Parathyroid adenoma (tissue), 2 donors: ENCODE measurements around the gene RFESD.

Experiments
- H2AFZ ChIP-seq: fragments of 300-600 bp; sonication (generic); one replicate; pipeline ENCODE4 v1.7.0; 2017; ENCODE audit warnings: antibody characterized with exemption, mild to moderate bottlenecking
- H3K27ac ChIP-seq: fragments of 300-600 bp; sonication (generic); one replicate; pipeline ENCODE4 v1.7.0; 2017
- H3K27me3 ChIP-seq: fragments of 300-600 bp; sonication (generic); one replicate; pipeline ENCODE4 v1.7.0; 2017; ENCODE audit warnings: low read length; ENCODE audit not compliant: control insufficient read depth, insufficient read depth
- H3K36me3 ChIP-seq: fragments of 300-600 bp; sonication (generic); one replicate; pipeline ENCODE4 v1.7.0; 2017; ENCODE audit warnings: low read length; ENCODE audit not compliant: control insufficient read depth, insufficient read depth
- H3K4me1 ChIP-seq: fragments of 300-600 bp; sonication (generic); one replicate; pipeline ENCODE4 v1.7.0; 2017; ENCODE audit warnings: control low read depth
- H3K4me2 ChIP-seq: fragments of 300-600 bp; sonication (generic); one replicate; pipeline ENCODE4 v1.7.0; 2017; ENCODE audit warnings: low read length
- H3K4me3 ChIP-seq: fragments of 300-600 bp; sonication (generic); one replicate; pipeline ENCODE4 v1.7.0; 2017; ENCODE audit warnings: low read depth, low read length
- H3K79me2 ChIP-seq: fragments of 300-600 bp; sonication (generic); one replicate; pipeline ENCODE4 v1.7.0; 2017; ENCODE audit warnings: control low read depth
- H3K9ac ChIP-seq: fragments of 300-600 bp; sonication (generic); one replicate; pipeline ENCODE4 v1.7.0; 2017; ENCODE audit warnings: mild to moderate bottlenecking
- H3K9me3 ChIP-seq: fragments of 300-600 bp; sonication (generic); one replicate; pipeline ENCODE4 v1.7.0; 2017; ENCODE audit warnings: low read length; ENCODE audit not compliant: control insufficient read depth
- CTCF ChIP-seq: fragments of 300-600 bp; sonication (generic); IDR thresholded peaks from one replicate; pipeline ENCODE4 v1.7.0; 2017; ENCODE audit warnings: antibody characterized with exemption, mild to moderate bottlenecking
- donor health status: primary hyperparathyroidism.

Gene RFESD

GRCh38 chr5:95682891-95683290, 36.3 kb downstream of the RFESD start, which contains the start of gene SPATA9:
Gene SPATA9, minus strand, starts transcription at chr5:95682991. Its CDS starts 137 bp downstream, at chr5:95682854.
- no peak within 1 kb of the TSS for H3K9ac ChIP-seq
- no peaks in the 10 kb centered on the region for H3K79me2 ChIP-seq
- H3K4me3 ChIP-seq: no peak within 1 kb of the TSS
- H3K9me3 ChIP-seq: peaks cover 3% of the 10 kb centered on the region
- no peaks in the 10 kb centered on the region for H3K27me3 ChIP-seq
- no peak for TF ChIP-seq CTCF
- no peak within 1 kb of the TSS for H2AFZ ChIP-seq
- no peaks in the 10 kb centered on the region for H3K36me3 ChIP-seq
- H3K4me1 ChIP-seq: no peaks in the 10 kb centered on the region
- no peak within 1 kb of the TSS for H3K4me2 ChIP-seq
- no peak within 1 kb of the TSS for H3K27ac ChIP-seq

GRCh38 chr5:95684361-95684760, 37.8 kb downstream of the RFESD start:
- no peaks in the 10 kb centered on the region for H3K27me3 ChIP-seq
- no peaks in the 10 kb centered on the region for H3K79me2 ChIP-seq
- no peak overlapping the region for H3K27ac ChIP-seq
- H3K36me3 ChIP-seq: no peaks in the 10 kb centered on the region
- H3K4me1 ChIP-seq: no peaks in the 10 kb centered on the region
- H3K4me3 ChIP-seq: no peak overlapping the region
- no peaks in the 10 kb centered on the region for H3K9me3 ChIP-seq
- H3K4me2 ChIP-seq: no peak overlapping the region
- no peak overlapping the region for H3K9ac ChIP-seq
- no peak for TF ChIP-seq CTCF
- H2AFZ ChIP-seq: no peak overlapping the region

- H3K27me3 ChIP-seq: no peaks in the 10 kb centered on the region
- no peak for TF ChIP-seq CTCF
Measured at GRCh38 chr5:95686651-95687050, 40.1 kb downstream of the RFESD start.

GRCh38 chr5:95689680-95690079, 43.1 kb downstream of the RFESD start:
- Histone ChIP-seq H3K9ac (no peak overlapping the region), H3K27me3 (no peaks in the 10 kb centered on the region), H3K4me3 (no peak overlapping the region), H3K27ac (no peak overlapping the region), H3K79me2 (no peaks in the 10 kb centered on the region), H3K9me3 (no peaks in the 10 kb centered on the region), H2AFZ (no peak overlapping the region), H3K4me1 (no peaks in the 10 kb centered on the region), H3K36me3 (no peaks in the 10 kb centered on the region), H3K4me2 (no peak overlapping the region)
- TF ChIP-seq CTCF: no peak

More at GRCh38 chr5:95686651-95687050, 40.1 kb downstream of the RFESD start:
- H3K4me3 ChIP-seq: no peak overlapping the region
- H3K9me3 ChIP-seq: no peaks in the 10 kb centered on the region
- no peak overlapping the region for H2AFZ ChIP-seq
- H3K4me1 ChIP-seq: no peaks in the 10 kb centered on the region
- no peaks in the 10 kb centered on the region for H3K79me2 ChIP-seq
- H3K36me3 ChIP-seq: no peaks in the 10 kb centered on the region
- no peak overlapping the region for H3K4me2 ChIP-seq
- H3K27ac ChIP-seq: no peak overlapping the region
- no peak overlapping the region for H3K9ac ChIP-seq

- no peak overlapping the region for H3K9ac ChIP-seq
- no peaks in the 10 kb centered on the region for H3K27me3 ChIP-seq
- H3K36me3 ChIP-seq: no peaks in the 10 kb centered on the region
- no peak overlapping the region for H3K27ac ChIP-seq
- no peaks in the 10 kb centered on the region for H3K4me1 ChIP-seq
- no peaks in the 10 kb centered on the region for H3K79me2 ChIP-seq
- no peak overlapping the region for H3K4me3 ChIP-seq
- H3K9me3 ChIP-seq: no peaks in the 10 kb centered on the region
- no peak overlapping the region for H2AFZ ChIP-seq
- H3K4me2 ChIP-seq: no peak overlapping the region
- TF ChIP-seq CTCF: no peak
Measured at GRCh38 chr5:95690333-95690732, 43.8 kb downstream of the RFESD start.
